Neural cell (in vitro differentiated cells): ENCODE measurements around the gene RUSF1. TPM values are rescaled to one million over a fixed set of nuclear protein-coding genes. Genes with fewer than 3 reads are reported as not detected.

Experiments used
- H2AFZ ChIP-seq: fragments of 200-600, 300-800 bp; sonication (generic), shearing (Covaris generic); 2 replicates; pipeline ENCODE4 v1.6.0; 2014; ENCODE audit warnings: low read depth, mild to moderate bottlenecking, antibody characterized with exemption, low read length, moderate library complexity
- H3F3A ChIP-seq: fragments of 200-600 bp; shearing (Covaris generic); 2 replicates; pipeline ENCODE4 v1.6.1; 2016; ENCODE audit warnings: mild to moderate bottlenecking, moderate library complexity, mixed read lengths, antibody characterized with exemption, low read length; ENCODE audit not compliant: insufficient read depth, poor library complexity, severe bottlenecking
- H3K27ac ChIP-seq: fragments of 200-600, 300-800 bp; sonication (generic), shearing (Covaris generic); 2 replicates; pipeline ENCODE4 v1.5.1; 2014; ENCODE audit warnings: mild to moderate bottlenecking, low read length, moderate library complexity
- H3K27me3 ChIP-seq: fragments of 300-800, 200-600 bp; sonication (generic), shearing (Covaris generic); 2 replicates; pipeline ENCODE4 v1.6.0; 2014; ENCODE audit warnings: mild to moderate bottlenecking, low read depth, low read length, moderate library complexity; ENCODE audit not compliant: insufficient read depth
- H3K36me3 ChIP-seq: fragments of 300-800, 200-600 bp; sonication (generic), shearing (Covaris generic); 2 replicates; pipeline ENCODE4 v1.5.1; 2014; ENCODE audit warnings: mild to moderate bottlenecking, antibody characterized with exemption, low read length, moderate library complexity; ENCODE audit not compliant: insufficient read depth
- H3K4me2 ChIP-seq: fragments of 300-800, 200-600 bp; sonication (generic), shearing (Covaris generic); 2 replicates; pipeline ENCODE4 v1.6.0; 2014; ENCODE audit warnings: mild to moderate bottlenecking, low read length
- H3K4me3 ChIP-seq: fragments of 300-800, 200-600 bp; sonication (generic), shearing (Covaris generic); 2 replicates; pipeline ENCODE4 v1.5.1; 2014; ENCODE audit warnings: mild to moderate bottlenecking, low read length, moderate library complexity
- H3K79me2 ChIP-seq: fragments of 200-600 bp; shearing (Covaris generic); replicated peaks from 2 replicates; pipeline ENCODE4 v1.6.0; 2014; ENCODE audit warnings: mild to moderate bottlenecking, low read length, moderate library complexity; ENCODE audit not compliant: insufficient read depth
- H3K9ac ChIP-seq: fragments of 300-800, 200-600 bp; sonication (generic), shearing (Covaris generic); 2 replicates; pipeline ENCODE4 v1.6.1; 2016; ENCODE audit warnings: mild to moderate bottlenecking, low read length, mixed read lengths
- H3K9me2 ChIP-seq: fragments of 200-600 bp; shearing (Covaris generic); 2 replicates; pipeline ENCODE4 v1.6.1; 2016; ENCODE audit warnings: mild to moderate bottlenecking, low read length, mixed read lengths; ENCODE audit not compliant: insufficient read depth
- H3K9me3 ChIP-seq: fragments of 200-600, 300-800 bp; sonication (generic), shearing (Covaris generic); 2 replicates; pipeline ENCODE4 v1.6.1; 2016; ENCODE audit warnings: mild to moderate bottlenecking, mixed run types, low read length, moderate library complexity, mixed read lengths
- H4K20me1 ChIP-seq: fragments of 200-600 bp; shearing (Covaris generic); 2 replicates; pipeline ENCODE4 v1.6.1; 2016; ENCODE audit warnings: mild to moderate bottlenecking, mixed run types; ENCODE audit not compliant: insufficient read depth
- EP300 ChIP-seq: fragments of 450-650 bp; conservative IDR thresholded peaks from 2 replicates; pipeline ENCODE4 v1.6.1; 2014; ENCODE audit warnings: antibody characterized with exemption, mild to moderate bottlenecking, moderate library complexity; ENCODE audit not compliant: poor library complexity, severe bottlenecking
- EZH2 ChIP-seq: fragments of 200-600, 300-800 bp; shearing (Covaris generic), sonication (generic); IDR thresholded peaks from 2 replicates; pipeline ENCODE4 v1.6.1; 2014; ENCODE audit warnings: antibody characterized with exemption, low read length, borderline replicate concordance, mild to moderate bottlenecking; ENCODE audit not compliant: insufficient read depth, poor library complexity, severe bottlenecking
- MXI1 ChIP-seq: fragments of 450-650 bp; conservative IDR thresholded peaks from 2 replicates; pipeline ENCODE4 v1.6.1; 2014; ENCODE audit warnings: antibody characterized with exemption, mild to moderate bottlenecking; ENCODE audit not compliant: poor library complexity, severe bottlenecking
- POLR2AphosphoS5 ChIP-seq: IDR thresholded peaks from 2 replicates; pipeline ENCODE4 v1.6.1; 2012
- RAD21 ChIP-seq: fragments of 450-650 bp; conservative IDR thresholded peaks from 2 replicates; pipeline ENCODE4 v1.6.1; 2014; ENCODE audit warnings: antibody characterized with exemption, mild to moderate bottlenecking, moderate library complexity
- SMC3 ChIP-seq: fragments of 450-650 bp; conservative IDR thresholded peaks from 2 replicates; pipeline ENCODE4 v1.6.1; 2014; ENCODE audit warnings: antibody characterized with exemption, mild to moderate bottlenecking, moderate library complexity; ENCODE audit not compliant: poor library complexity
- TAF1 ChIP-seq: IDR thresholded peaks from 2 replicates; pipeline ENCODE4 v1.6.1; 2012; ENCODE audit warnings: low read depth
- polyA plus RNA-seq: library from polyadenylated mRNA; depleted of rRNA; stranded (reverse); fragments of >200 nt; gene quantifications from 2 replicates; pipeline ENCODE4 v1.2.3, GENCODE V29; 2014
- TF ChIP-seq, protein P1 (sequence below): fragments of 450-650 bp; IDR thresholded peaks from 2 replicates; pipeline ENCODE4 v1.5.1; 2014; ENCODE audit warnings: antibody characterized with exemption, mild to moderate bottlenecking, moderate library complexity; ENCODE audit not compliant: poor library complexity, severe bottlenecking
- TF ChIP-seq, protein P2 (sequence below): IDR thresholded peaks from 2 replicates; pipeline ENCODE4 v1.6.1; 2012; ENCODE audit warnings: borderline replicate concordance

The RUSF1 gene
- polyA plus RNA-seq, 1 donor from 2014 or later: 108 TPM

DNA sequence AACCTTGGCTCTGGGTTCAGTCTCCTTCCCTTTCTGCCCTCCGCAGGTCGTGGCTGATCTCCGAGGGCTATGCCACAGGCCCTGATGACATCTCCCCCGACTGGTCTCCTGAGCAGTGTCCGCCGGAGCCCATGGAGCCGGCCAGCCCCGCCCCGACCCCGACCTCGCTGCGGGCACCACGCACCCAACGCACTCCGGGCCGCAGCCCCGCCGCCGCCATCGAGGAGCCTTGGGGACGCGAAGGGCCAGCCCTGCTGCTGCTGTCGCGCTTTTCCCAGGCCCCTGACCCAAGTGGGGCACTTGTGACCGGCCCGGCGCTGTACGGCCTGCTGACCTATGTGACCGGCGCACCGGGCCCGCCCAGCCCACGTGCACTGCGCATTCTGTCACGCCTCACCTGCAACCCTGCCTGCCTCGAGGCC lies 43.8 kb downstream of the RUSF1 start:
- H3K9me3 ChIP-seq: no peaks in the 10 kb centered on the region
- H3F3A ChIP-seq: peaks cover 8% of the 10 kb centered on the region
- H3K9me2 ChIP-seq: no peaks in the 10 kb centered on the region
- H2AFZ ChIP-seq: no peak overlapping the region
- no peaks in the 10 kb centered on the region for H3K27me3 ChIP-seq
- H3K4me3 ChIP-seq: no peak overlapping the region
- H4K20me1 ChIP-seq: no peaks in the 10 kb centered on the region
- peaks cover 3% of the 10 kb centered on the region for H3K79me2 ChIP-seq
- TF ChIP-seq POLR2AphosphoS5: no peak
- TF ChIP-seq, protein P1, sequence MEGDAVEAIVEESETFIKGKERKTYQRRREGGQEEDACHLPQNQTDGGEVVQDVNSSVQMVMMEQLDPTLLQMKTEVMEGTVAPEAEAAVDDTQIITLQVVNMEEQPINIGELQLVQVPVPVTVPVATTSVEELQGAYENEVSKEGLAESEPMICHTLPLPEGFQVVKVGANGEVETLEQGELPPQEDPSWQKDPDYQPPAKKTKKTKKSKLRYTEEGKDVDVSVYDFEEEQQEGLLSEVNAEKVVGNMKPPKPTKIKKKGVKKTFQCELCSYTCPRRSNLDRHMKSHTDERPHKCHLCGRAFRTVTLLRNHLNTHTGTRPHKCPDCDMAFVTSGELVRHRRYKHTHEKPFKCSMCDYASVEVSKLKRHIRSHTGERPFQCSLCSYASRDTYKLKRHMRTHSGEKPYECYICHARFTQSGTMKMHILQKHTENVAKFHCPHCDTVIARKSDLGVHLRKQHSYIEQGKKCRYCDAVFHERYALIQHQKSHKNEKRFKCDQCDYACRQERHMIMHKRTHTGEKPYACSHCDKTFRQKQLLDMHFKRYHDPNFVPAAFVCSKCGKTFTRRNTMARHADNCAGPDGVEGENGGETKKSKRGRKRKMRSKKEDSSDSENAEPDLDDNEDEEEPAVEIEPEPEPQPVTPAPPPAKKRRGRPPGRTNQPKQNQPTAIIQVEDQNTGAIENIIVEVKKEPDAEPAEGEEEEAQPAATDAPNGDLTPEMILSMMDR: no peak
- TF ChIP-seq EZH2: no peak
- no peaks in the 10 kb centered on the region for H3K36me3 ChIP-seq
- no peak overlapping the region for H3K4me2 ChIP-seq
- no peak overlapping the region for H3K27ac ChIP-seq
- H3K9ac ChIP-seq: no peak overlapping the region

- Histone ChIP-seq H3K9me2 (no peaks in the 10 kb centered on the region), H3K79me2 (peaks cover 15% of the 10 kb centered on the region), H3K27me3 (no peaks in the 10 kb centered on the region), H3K4me3 (no peak overlapping the region), H3F3A (peaks cover 8% of the 10 kb centered on the region), H2AFZ (no peak overlapping the region), H3K4me2 (no peak overlapping the region), H3K9me3 (no peaks in the 10 kb centered on the region), H3K27ac (no peak overlapping the region), H3K9ac (no peak overlapping the region), H4K20me1 (no peaks in the 10 kb centered on the region), H3K36me3 (no peaks in the 10 kb centered on the region)
- TF ChIP-seq SMC3: no peak
- no peak for TF ChIP-seq TAF1
- no peak for TF ChIP-seq EP300
- no peak for TF ChIP-seq MXI1
- TF ChIP-seq EZH2: no peak
- no peak for TF ChIP-seq RAD21
- TF ChIP-seq, protein P2, sequence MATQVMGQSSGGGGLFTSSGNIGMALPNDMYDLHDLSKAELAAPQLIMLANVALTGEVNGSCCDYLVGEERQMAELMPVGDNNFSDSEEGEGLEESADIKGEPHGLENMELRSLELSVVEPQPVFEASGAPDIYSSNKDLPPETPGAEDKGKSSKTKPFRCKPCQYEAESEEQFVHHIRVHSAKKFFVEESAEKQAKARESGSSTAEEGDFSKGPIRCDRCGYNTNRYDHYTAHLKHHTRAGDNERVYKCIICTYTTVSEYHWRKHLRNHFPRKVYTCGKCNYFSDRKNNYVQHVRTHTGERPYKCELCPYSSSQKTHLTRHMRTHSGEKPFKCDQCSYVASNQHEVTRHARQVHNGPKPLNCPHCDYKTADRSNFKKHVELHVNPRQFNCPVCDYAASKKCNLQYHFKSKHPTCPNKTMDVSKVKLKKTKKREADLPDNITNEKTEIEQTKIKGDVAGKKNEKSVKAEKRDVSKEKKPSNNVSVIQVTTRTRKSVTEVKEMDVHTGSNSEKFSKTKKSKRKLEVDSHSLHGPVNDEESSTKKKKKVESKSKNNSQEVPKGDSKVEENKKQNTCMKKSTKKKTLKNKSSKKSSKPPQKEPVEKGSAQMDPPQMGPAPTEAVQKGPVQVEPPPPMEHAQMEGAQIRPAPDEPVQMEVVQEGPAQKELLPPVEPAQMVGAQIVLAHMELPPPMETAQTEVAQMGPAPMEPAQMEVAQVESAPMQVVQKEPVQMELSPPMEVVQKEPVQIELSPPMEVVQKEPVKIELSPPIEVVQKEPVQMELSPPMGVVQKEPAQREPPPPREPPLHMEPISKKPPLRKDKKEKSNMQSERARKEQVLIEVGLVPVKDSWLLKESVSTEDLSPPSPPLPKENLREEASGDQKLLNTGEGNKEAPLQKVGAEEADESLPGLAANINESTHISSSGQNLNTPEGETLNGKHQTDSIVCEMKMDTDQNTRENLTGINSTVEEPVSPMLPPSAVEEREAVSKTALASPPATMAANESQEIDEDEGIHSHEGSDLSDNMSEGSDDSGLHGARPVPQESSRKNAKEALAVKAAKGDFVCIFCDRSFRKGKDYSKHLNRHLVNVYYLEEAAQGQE: no peak
Observed at GRCh38 chr16:31461921-31462804, 46.0 kb downstream of the RUSF1 start.
